HepG2 (cell line): ENCODE data around the gene POLH. TPM values are rescaled to one million over a fixed set of nuclear protein-coding genes. Genes with fewer than 3 reads are reported as not detected.

Source experiments
- CCDC6 ChIP-seq: sonication (generic); formaldehyde crosslinking; IDR thresholded peaks from 2 replicates; pipeline ENCODE4 v1.8.1; 2022; ENCODE audit warnings: mild to moderate bottlenecking, missing genetic modification reagents, moderate library complexity
- KAT8 ChIP-seq: IDR thresholded peaks from 2 replicates; pipeline ENCODE4 v1.6.1; 2016; ENCODE audit warnings: missing genetic modification reagents, missing compliant biosample characterization
- LRRFIP1 ChIP-seq: sonication (generic); formaldehyde crosslinking; conservative IDR thresholded peaks from 2 replicates; pipeline ENCODE4 v1.4.0; 2020; ENCODE audit warnings: missing genetic modification reagents
- MIER2 ChIP-seq: IDR thresholded peaks from 2 replicates; pipeline ENCODE4 v1.6.1; 2016; ENCODE audit warnings: missing biosample characterization, missing genetic modification reagents
- MTF2 ChIP-seq: sonication (generic); formaldehyde crosslinking; IDR thresholded peaks from 2 replicates; pipeline ENCODE4 v1.5.0; 2020; ENCODE audit warnings: missing genetic modification reagents, borderline replicate concordance
- NCOR1 ChIP-seq: fragments of 200-600 bp; sonication (generic); IDR thresholded peaks from 2 replicates; pipeline ENCODE4 v1.7.0; 2017; ENCODE audit warnings: antibody characterized with exemption, low read length, borderline replicate concordance
- NR2F2 ChIP-seq: IDR thresholded peaks from 2 replicates; pipeline ENCODE4 v1.6.1; 2012; ENCODE audit warnings: low read depth, inconsistent platforms, borderline replicate concordance
- PRDM4 ChIP-seq: sonication (generic); formaldehyde crosslinking; IDR thresholded peaks from 2 replicates; pipeline ENCODE4 v1.9.0; 2021; ENCODE audit warnings: missing genetic modification reagents, borderline replicate concordance
- SALL1 ChIP-seq: sonication (generic); formaldehyde crosslinking; IDR thresholded peaks from 2 replicates; pipeline ENCODE4 v1.8.0; 2022; ENCODE audit warnings: mild to moderate bottlenecking, missing genetic modification reagents
- SCMH1 ChIP-seq: sonication (generic); formaldehyde crosslinking; IDR thresholded peaks from 2 replicates; pipeline ENCODE4 v1.9.0; 2021; ENCODE audit warnings: missing genetic modification reagents, mild to moderate bottlenecking, borderline replicate concordance
- SETDB1 ChIP-seq: sonication (generic); formaldehyde crosslinking; IDR thresholded peaks from 2 replicates; pipeline ENCODE4 v1.5.1; 2020; ENCODE audit warnings: missing genetic modification reagents, mild to moderate bottlenecking, borderline replicate concordance
- SUZ12 ChIP-seq: fragments of 150-350 bp; IDR thresholded peaks from 2 replicates; pipeline ENCODE4 v1.6.1; 2014; ENCODE audit warnings: low read depth, low read length
- WIZ ChIP-seq: sonication (generic); formaldehyde crosslinking; IDR thresholded peaks from 2 replicates; pipeline ENCODE4 v1.5.1; 2020; ENCODE audit warnings: mild to moderate bottlenecking, missing genetic modification reagents
- ZC3H4 ChIP-seq: sonication (generic); formaldehyde crosslinking; IDR thresholded peaks from 2 replicates; pipeline ENCODE4 v1.4.0; 2020; ENCODE audit warnings: missing genetic modification reagents, borderline replicate concordance
- ZFP36L2 ChIP-seq: sonication (generic); formaldehyde crosslinking; IDR thresholded peaks from 2 replicates; pipeline ENCODE4 v1.4.0; 2020; ENCODE audit warnings: missing genetic modification reagents
- ZFX ChIP-seq: sonication (generic); formaldehyde crosslinking; IDR thresholded peaks from 2 replicates; pipeline ENCODE4 v1.4.0; 2020; ENCODE audit warnings: mild to moderate bottlenecking, low read depth, missing genetic modification reagents, moderate library complexity
- ZNF276 ChIP-seq: sonication (generic); formaldehyde crosslinking; IDR thresholded peaks from 2 replicates; pipeline ENCODE4 v1.4.0; 2020; ENCODE audit warnings: mild to moderate bottlenecking, low read depth, missing genetic modification reagents
- ZNF296 ChIP-seq: sonication (generic); formaldehyde crosslinking; conservative IDR thresholded peaks from 2 replicates; pipeline ENCODE4 v1.5.0; 2020; ENCODE audit warnings: mild to moderate bottlenecking, missing genetic modification reagents
- ZNF331 ChIP-seq: sonication (generic); formaldehyde crosslinking; IDR thresholded peaks from 2 replicates; pipeline ENCODE4 v1.4.0; 2020; ENCODE audit warnings: missing genetic modification reagents
- polyA plus RNA-seq, 8 experiments: library from polyadenylated mRNA; depleted of rRNA in 3 of 8; stranded (reverse) in 7 of 8; unstranded in 1 of 8; fragments of >200 nt; fragmentation: Illumina TruSeq in 4 of 8; extraction: Trizol in 4 of 8; gene quantifications; 2 replicates each; pipeline versions ENCODE4 v1.2.1 to v1.2.3, GENCODE V29; 2011 to 2016; ENCODE audit warnings: low read depth in 4 of 8, missing spikeins in 1 of 8, mixed read lengths in 1 of 8; ENCODE audit not compliant: insufficient read depth in 1 of 8
- total RNA-seq, 5 experiments: library from RNA; depleted of rRNA; stranded (reverse); fragments of >200 nt; fragmentation: Illumina TruSeq; extraction: Trizol; gene quantifications; 2 replicates each; pipeline ENCODE4 v1.2.3, GENCODE V29; 2016; ENCODE audit warnings: low read depth in 1 of 5

Gene POLH
- total and polyA plus RNA-seq, 2 of the 13 experiments (the other 11 are each of a cell fraction or from before 2014, with no cell fraction given), result 11.6 to 25.0 TPM

- 0 out of 2 replicates have a peak, but pooled peaks have one; percentile 8 for TF ChIP-seq ZNF296
- 0 out of 2 replicates have a peak, but pooled peaks have one; percentile 66 for TF ChIP-seq MIER2 (CRISPR knock-in tag)
- TF ChIP-seq ZFX (CRISPR knock-in tag), result peak; percentile 90
- TF ChIP-seq PRDM4 (CRISPR knock-in tag), result no peak; the same call in 1 of the 2 replicates
- TF ChIP-seq SETDB1 (CRISPR knock-in tag), result no peak
- TF ChIP-seq ZNF276 (CRISPR knock-in tag), result peak; percentile 48
- TF ChIP-seq MTF2 (CRISPR knock-in tag), result peak; percentile 88
- no peak for TF ChIP-seq SCMH1 (CRISPR knock-in tag)
- TF ChIP-seq SUZ12, result no peak
- no peak for TF ChIP-seq ZC3H4 (CRISPR knock-in tag)
- peak; percentile 54; the same call in 1 of the 2 replicates for TF ChIP-seq ZNF331 (CRISPR knock-in tag)
- TF ChIP-seq SALL1, result peak; percentile 93
- TF ChIP-seq NCOR1, result no peak
- no peak; the same call in 1 of the 2 replicates for TF ChIP-seq NR2F2
- TF ChIP-seq KAT8, result peak; percentile 73
- TF ChIP-seq ZFP36L2 (CRISPR knock-in tag), result no peak
- TF ChIP-seq LRRFIP1 (CRISPR knock-in tag), result no peak; the same call in 1 of the 2 replicates
- TF ChIP-seq CCDC6 (CRISPR knock-in tag), result peak; percentile 48
- peak; percentile 90 for TF ChIP-seq WIZ (CRISPR knock-in tag)
Observed at GRCh38 chr6:43575772-43576551, at the start of gene POLH, which contains the start of gene XPO5 (continued).
